Measurements from ENCODE around the gene GFRA3.

Gene GFRA3

GRCh38 chr5:138280915-138281314, 6.5 kb upstream of the GFRA3 start:
- no peak overlapping the region for H3K4me3 ChIP-seq (ENCODE audit: low read depth, low read length)
- H3K36me3 ChIP-seq (ENCODE audit: control insufficient read depth in 2 of 2, insufficient read depth in 1 of 2, low read length in 2 of 2): peaks cover 8 to 17% of the 10 kb centered on the region in 2 experiments
- no peaks in the 10 kb centered on the region for H3K9me3 ChIP-seq (ENCODE audit: control insufficient read depth, insufficient read depth, low read depth, low read length)
- ChIA-PET POLR2A (interaction anchor here (0.7 to 1.3 kb wide), 4 partner anchors 57 to 93 kb away, joined by 3 to 4 read pairs (median 3); partner anchors contain the start of genes CDC23 and FAM53C), CTCF (interaction anchor here (0.7 to 7.9 kb wide), 3 partner anchors 58 to 102 kb away, joined by 4 to 88 read pairs (median 4); partner anchors contain the start of gene KIF20A)
- TF ChIP-seq BCL11B (tag by site-specific recombination; IDR thresholded peaks at IDR 0.05; ENCODE audit: low read depth) (no peak), ZNF121 (tag by site-specific recombination; IDR thresholded peaks at IDR 0.05) (peak; percentile 87)
- H3K27ac ChIP-seq (ENCODE audit: extremely low read depth, low read depth, low read length): no peak overlapping the region
- peaks cover 10% of the 10 kb centered on the region for H3K4me1 ChIP-seq (ENCODE audit: control insufficient read depth, insufficient read depth, low read length)

DNA sequence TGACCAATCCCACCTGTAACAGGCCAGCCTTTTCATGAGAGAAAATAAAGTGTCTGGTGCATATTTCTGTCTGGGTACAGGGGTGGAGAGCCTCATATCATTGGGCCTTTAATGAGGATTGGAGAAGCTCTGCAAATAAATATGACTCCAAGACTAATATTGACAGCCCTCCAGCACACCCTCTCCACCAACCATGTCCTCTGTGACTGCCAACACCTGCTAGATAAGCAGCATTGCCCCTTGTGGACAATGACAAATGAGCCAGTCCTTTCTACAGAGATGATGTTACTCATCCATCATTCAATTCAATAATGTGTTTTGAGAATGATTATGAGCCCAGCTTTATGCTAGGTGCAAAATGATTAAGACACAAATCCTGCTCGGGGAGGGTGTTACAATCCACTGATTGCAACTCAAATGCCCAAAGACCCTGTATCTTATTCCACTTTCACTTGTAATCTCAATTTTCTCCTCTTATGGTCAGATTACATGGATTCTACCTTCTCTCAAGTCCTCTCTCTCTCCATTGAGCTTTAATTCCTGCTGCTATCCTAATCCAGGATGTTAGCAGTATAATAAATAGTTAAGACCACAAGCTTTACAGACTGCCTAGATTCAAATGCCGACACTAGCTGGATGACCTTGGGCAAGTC, 2.1 kb upstream of the GFRA3 start:
- Histone ChIP-seq H3K27ac (ENCODE audit: extremely low read depth, low read depth, low read length) (peak overlapping the region; percentile 25; the same call in 1 of the 2 replicates), H3K36me3 (ENCODE audit: control insufficient read depth in 2 of 2, insufficient read depth in 1 of 2, low read length in 2 of 2) (no peaks in the 10 kb centered on the region), H3K4me1 (ENCODE audit: control insufficient read depth, insufficient read depth, low read length) (peaks cover 21% of the 10 kb centered on the region), H3K4me3 (ENCODE audit: low read depth, low read length) (no peak overlapping the region), H3K9me3 (ENCODE audit: control insufficient read depth, insufficient read depth, low read depth, low read length) (no peaks in the 10 kb centered on the region)
- CTCF ChIA-PET: interaction anchor here (0.6 to 3.2 kb wide), 7 partner anchors 24 to 1432 kb away, joined by 3 to 14 read pairs (median 3); partner anchors contain the start of gene KDM3B
- POLR2A ChIA-PET: interaction anchor here (0.5 to 2.1 kb wide), 2 partner anchors 33 to 98 kb away, joined by 3 to 5 read pairs; partner anchors contain the start of gene KIF20A
- TF ChIP-seq OVOL3 (tag by site-specific recombination; IDR thresholded peaks at IDR 0.05) (no peak), GLIS1 (tag by site-specific recombination; IDR thresholded peaks at IDR 0.05) (peak; percentile 73), CTCF (tag by site-specific recombination; IDR thresholded peaks at IDR 0.05) (peak; percentile 25; the same call in 1 of the 2 replicates), ZNF626 (tag by site-specific recombination; IDR thresholded peaks at IDR 0.05) (no peak), SCRT2 (tag by site-specific recombination; IDR thresholded peaks at IDR 0.05) (0 out of 2 replicates have a peak, but pooled peaks have one; percentile 3), ZNF302 (tag by site-specific recombination; IDR thresholded peaks at IDR 0.05; ENCODE audit: low read depth) (no peak), ZNF10 (tag by site-specific recombination; IDR thresholded peaks at IDR 0.05) (peak; percentile 67; the same call in 1 of the 2 replicates), ZNF830 (tag by site-specific recombination; IDR thresholded peaks at IDR 0.05; ENCODE audit: low read depth) (no peak), PRDM1 (tag by site-specific recombination; IDR thresholded peaks at IDR 0.05) (peak; percentile 62), ZNF48 (tag by site-specific recombination; IDR thresholded peaks at IDR 0.05) (no peak), ZNF292 (tag by site-specific recombination; IDR thresholded peaks at IDR 0.05; ENCODE audit: borderline replicate concordance, low read depth) (no peak), SP2 (tag by site-specific recombination; IDR thresholded peaks at IDR 0.05) (no peak), ZNF558 (tag by site-specific recombination; IDR thresholded peaks at IDR 0.05) (no peak), ZNF768 (tag by site-specific recombination; IDR thresholded peaks at IDR 0.05) (no peak), ZNF670 (tag by site-specific recombination; IDR thresholded peaks at IDR 0.05; ENCODE audit: low read depth) (no peak), FEZF1 (tag by site-specific recombination; IDR thresholded peaks at IDR 0.05) (peak; percentile 9; the same call in 1 of the 2 replicates), BCL6B (tag by site-specific recombination; IDR thresholded peaks at IDR 0.05) (no peak), ZNF624 (tag by site-specific recombination; IDR thresholded peaks at IDR 0.05) (no peak)
- TF ChIP-seq, protein P1, sequence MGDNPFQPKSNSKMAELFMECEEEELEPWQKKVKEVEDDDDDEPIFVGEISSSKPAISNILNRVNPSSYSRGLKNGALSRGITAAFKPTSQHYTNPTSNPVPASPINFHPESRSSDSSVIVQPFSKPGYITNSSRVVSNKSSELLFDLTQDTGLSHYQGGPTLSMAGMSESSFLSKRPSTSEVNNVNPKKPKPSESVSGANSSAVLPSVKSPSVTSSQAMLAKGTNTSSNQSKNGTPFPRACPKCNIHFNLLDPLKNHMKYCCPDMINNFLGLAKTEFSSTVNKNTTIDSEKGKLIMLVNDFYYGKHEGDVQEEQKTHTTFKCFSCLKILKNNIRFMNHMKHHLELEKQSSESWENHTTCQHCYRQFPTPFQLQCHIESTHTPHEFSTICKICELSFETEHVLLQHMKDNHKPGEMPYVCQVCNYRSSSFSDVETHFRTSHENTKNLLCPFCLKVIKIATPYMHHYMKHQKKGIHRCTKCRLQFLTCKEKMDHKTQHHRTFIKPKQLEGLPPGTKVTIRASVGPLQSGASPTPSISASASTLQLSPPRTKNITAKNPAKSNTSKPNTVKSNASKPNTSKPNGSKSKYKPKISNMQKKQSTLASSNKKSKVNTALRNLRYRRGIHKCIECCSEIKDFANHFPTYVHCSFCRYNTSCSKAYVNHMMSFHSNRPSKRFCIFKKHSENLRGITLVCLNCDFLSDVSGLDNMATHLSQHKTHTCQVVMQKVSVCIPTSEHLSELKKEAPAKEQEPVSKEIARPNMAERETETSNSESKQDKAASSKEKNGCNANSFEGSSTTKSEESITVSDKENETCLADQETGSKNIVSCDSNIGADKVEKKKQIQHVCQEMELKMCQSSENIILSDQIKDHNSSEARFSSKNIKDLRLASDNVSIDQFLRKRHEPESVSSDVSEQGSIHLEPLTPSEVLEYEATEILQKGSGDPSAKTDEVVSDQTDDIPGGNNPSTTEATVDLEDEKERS (tag by site-specific recombination; IDR thresholded peaks at IDR 0.05): no peak
- TF ChIP-seq, protein P2, sequence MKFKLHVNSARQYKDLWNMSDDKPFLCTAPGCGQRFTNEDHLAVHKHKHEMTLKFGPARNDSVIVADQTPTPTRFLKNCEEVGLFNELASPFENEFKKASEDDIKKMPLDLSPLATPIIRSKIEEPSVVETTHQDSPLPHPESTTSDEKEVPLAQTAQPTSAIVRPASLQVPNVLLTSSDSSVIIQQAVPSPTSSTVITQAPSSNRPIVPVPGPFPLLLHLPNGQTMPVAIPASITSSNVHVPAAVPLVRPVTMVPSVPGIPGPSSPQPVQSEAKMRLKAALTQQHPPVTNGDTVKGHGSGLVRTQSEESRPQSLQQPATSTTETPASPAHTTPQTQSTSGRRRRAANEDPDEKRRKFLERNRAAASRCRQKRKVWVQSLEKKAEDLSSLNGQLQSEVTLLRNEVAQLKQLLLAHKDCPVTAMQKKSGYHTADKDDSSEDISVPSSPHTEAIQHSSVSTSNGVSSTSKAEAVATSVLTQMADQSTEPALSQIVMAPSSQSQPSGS (tag by site-specific recombination; IDR thresholded peaks at IDR 0.05; ENCODE audit: low read depth): no peak
- TF ChIP-seq, protein P3, sequence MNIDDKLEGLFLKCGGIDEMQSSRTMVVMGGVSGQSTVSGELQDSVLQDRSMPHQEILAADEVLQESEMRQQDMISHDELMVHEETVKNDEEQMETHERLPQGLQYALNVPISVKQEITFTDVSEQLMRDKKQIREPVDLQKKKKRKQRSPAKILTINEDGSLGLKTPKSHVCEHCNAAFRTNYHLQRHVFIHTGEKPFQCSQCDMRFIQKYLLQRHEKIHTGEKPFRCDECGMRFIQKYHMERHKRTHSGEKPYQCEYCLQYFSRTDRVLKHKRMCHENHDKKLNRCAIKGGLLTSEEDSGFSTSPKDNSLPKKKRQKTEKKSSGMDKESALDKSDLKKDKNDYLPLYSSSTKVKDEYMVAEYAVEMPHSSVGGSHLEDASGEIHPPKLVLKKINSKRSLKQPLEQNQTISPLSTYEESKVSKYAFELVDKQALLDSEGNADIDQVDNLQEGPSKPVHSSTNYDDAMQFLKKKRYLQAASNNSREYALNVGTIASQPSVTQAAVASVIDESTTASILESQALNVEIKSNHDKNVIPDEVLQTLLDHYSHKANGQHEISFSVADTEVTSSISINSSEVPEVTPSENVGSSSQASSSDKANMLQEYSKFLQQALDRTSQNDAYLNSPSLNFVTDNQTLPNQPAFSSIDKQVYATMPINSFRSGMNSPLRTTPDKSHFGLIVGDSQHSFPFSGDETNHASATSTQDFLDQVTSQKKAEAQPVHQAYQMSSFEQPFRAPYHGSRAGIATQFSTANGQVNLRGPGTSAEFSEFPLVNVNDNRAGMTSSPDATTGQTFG (tag by site-specific recombination; IDR thresholded peaks at IDR 0.05; ENCODE audit: borderline replicate concordance): no peak

Measured in HEK293 (cell line).